OCI-LY7 (cell line): ENCODE measurements around the gene CREB5. TPM values are rescaled to one million over a fixed set of nuclear protein-coding genes. Genes with fewer than 3 reads are reported as not detected.

Experiments
- BruUV-seq: library from RNA; stranded (reverse); fragments of 400-500 nt; replicated peaks from 2 replicates; lab custom pipeline; 2021; lab: Mats Ljungman, UMichigan
- CTCF ChIA-PET: fragments of 300-600 bp; sonication (Branson Sonifier 250); formaldehyde crosslinking; loops from one replicate; lab custom pipeline; 2022; ENCODE audit warnings: antibody characterized with exemption; ENCODE audit not compliant: unreplicated experiment; lab: Charles Lee
- POLR2A ChIA-PET: fragments of 300-600 bp; sonication (Branson Sonifier 250); formaldehyde crosslinking; loops from one replicate; lab custom pipeline; 2022; ENCODE audit warnings: antibody characterized with exemption; lab: Charles Lee
- DNase-seq: peaks from one replicate; pipeline ENCODE4 v3.0.0-alpha.2; 2015; ENCODE audit warnings: low spot score
- H2AFZ ChIP-seq: fragments of 200-600 bp; sonication (generic), shearing (Covaris generic); 2 replicates; pipeline ENCODE4 v1.6.1; 2014; ENCODE audit warnings: mild to moderate bottlenecking, antibody characterized with exemption, low read length, moderate library complexity
- H3K27ac ChIP-seq: fragments of 200-600 bp; sonication (generic); 2 replicates; pipeline ENCODE4 v1.5.1; 2014; ENCODE audit warnings: mixed run types, low read depth, mild to moderate bottlenecking, moderate library complexity, low read length, inconsistent platforms; ENCODE audit not compliant: poor library complexity, severe bottlenecking
- H3K36me3 ChIP-seq: fragments of 200-600 bp; sonication (generic); 2 replicates; pipeline ENCODE4 v1.6.1; 2014; ENCODE audit warnings: mild to moderate bottlenecking, antibody characterized with exemption, low read length, moderate library complexity, mixed read lengths; ENCODE audit not compliant: insufficient read depth
- H3K4me1 ChIP-seq: fragments of 200-600 bp; sonication (generic); 2 replicates; pipeline ENCODE4 v1.5.1; 2014; ENCODE audit warnings: mild to moderate bottlenecking, low read length; ENCODE audit not compliant: insufficient read depth, poor library complexity, severe bottlenecking
- H3K4me2 ChIP-seq: fragments of 200-600 bp; sonication (generic); 2 replicates; pipeline ENCODE4 v1.6.1; 2014; ENCODE audit warnings: mild to moderate bottlenecking, low read length
- H3K4me3 ChIP-seq: fragments of 200-600 bp; sonication (generic); 2 replicates; pipeline ENCODE4 v1.5.1; 2014; ENCODE audit warnings: mild to moderate bottlenecking, low read depth, low read length; ENCODE audit not compliant: poor library complexity, severe bottlenecking
- H3K79me2 ChIP-seq: fragments of 200-600 bp; sonication (generic); 2 replicates; pipeline ENCODE4 v1.6.1; 2016; ENCODE audit warnings: low read depth, mild to moderate bottlenecking, low read length, moderate library complexity, mixed read lengths; ENCODE audit not compliant: insufficient read depth
- H3K9me2 ChIP-seq: fragments of 200-600 bp; sonication (generic); 2 replicates; pipeline ENCODE4 v1.6.1; 2016; ENCODE audit warnings: mild to moderate bottlenecking, low read length, mixed read lengths; ENCODE audit not compliant: insufficient read depth
- H3K9me3 ChIP-seq: fragments of 200-600 bp; sonication (generic); 2 replicates; pipeline ENCODE4 v1.6.1; 2014; ENCODE audit warnings: mild to moderate bottlenecking, mixed run types, low read length, mixed read lengths
- H4K20me1 ChIP-seq: fragments of 200-600 bp; sonication (generic); 2 replicates; pipeline ENCODE4 v1.6.1; 2014; ENCODE audit warnings: mild to moderate bottlenecking, antibody characterized with exemption, low read length, moderate library complexity, mixed read lengths; ENCODE audit not compliant: insufficient read depth
- CTCF ChIP-seq: fragments of 200-600 bp; sonication (generic); conservative IDR thresholded peaks from 2 replicates; pipeline ENCODE4 v1.5.1; 2014; ENCODE audit warnings: mild to moderate bottlenecking, antibody characterized with exemption, low read length, moderate library complexity, mixed read lengths
- EZH2phosphoT487 ChIP-seq: fragments of 200-600 bp; sonication (generic); IDR thresholded peaks from 2 replicates; pipeline ENCODE4 v1.6.1; 2018; ENCODE audit warnings: low read depth, borderline replicate concordance, mild to moderate bottlenecking, mixed run types, antibody characterized with exemption, low read length, moderate library complexity, mixed read lengths
- intact Hi-C: fragments of 100-400 bp; cut with micrococcal nuclease; formaldehyde crosslinking; loops from one replicate; pipeline ENCODE4 v1.10.0; 2022; ENCODE audit not compliant: unreplicated experiment
- total RNA-seq, 2 experiments: library from RNA; depleted of rRNA in 1 of 2; stranded (reverse); fragments of >200 nt in 1 of 2; shearing (Covaris generic) in 1 of 2; gene quantifications; 2 replicates each; pipeline ENCODE4 v1.2.3, GENCODE V29; 2014 to 2022

Gene CREB5
- total RNA-seq, 2 experiments from 2014 or later: 2.0 to 13.3 TPM

DNA sequence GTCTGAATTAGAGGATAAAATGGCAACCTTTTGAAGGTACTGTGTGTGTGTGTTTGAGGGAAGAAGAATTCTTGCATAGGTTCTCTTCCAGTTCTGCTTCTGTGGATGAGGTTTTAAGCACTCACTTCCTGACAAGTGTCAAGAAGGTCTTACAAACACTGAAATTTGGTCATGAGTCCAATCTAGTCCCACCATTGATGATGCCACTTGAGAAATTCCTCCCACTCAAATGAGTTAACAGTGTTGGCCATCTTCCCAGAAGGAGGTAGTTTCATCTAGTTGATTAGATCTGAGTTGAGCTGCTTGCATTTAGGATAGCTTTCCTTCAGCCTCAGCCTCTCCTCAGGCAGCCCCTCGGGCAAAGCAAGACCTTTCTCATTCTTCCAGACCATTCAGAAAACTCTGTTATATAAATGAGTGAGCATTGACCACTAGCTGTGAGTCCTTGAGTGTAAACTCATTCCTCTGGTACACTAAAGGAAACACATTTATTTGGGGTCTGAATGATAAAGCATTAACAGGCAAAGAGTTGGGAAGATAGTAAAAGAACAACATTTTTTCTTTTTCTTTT is 356.3 kb downstream of the CREB5 start:
- Histone ChIP-seq H3K27ac (no peak overlapping the region), H3K4me1 (no peaks in the 10 kb centered on the region), H2AFZ (no peak overlapping the region), H3K79me2 (no peaks in the 10 kb centered on the region), H3K4me3 (no peak overlapping the region), H3K4me2 (no peak overlapping the region), H4K20me1 (peaks cover 3% of the 10 kb centered on the region; the same call in 1 of the 2 replicates), H3K36me3 (no peaks in the 10 kb centered on the region), H3K9me2 (no peaks in the 10 kb centered on the region), H3K9me3 (no peaks in the 10 kb centered on the region)
- intact Hi-C loops: no loop called here
- no peak for TF ChIP-seq CTCF
- no peak for TF ChIP-seq EZH2phosphoT487
- no peak for DNase-seq
- ChIA-PET POLR2A (interaction anchor here (0.5 to 0.6 kb wide), 2 partner anchors 53 to 122 kb away, joined by 3 read pairs; no protein-coding TSS in a partner anchor), CTCF (no interaction called here)
- BruUV-seq: no TSS peak

- CTCF ChIA-PET: no interaction called here
- Histone ChIP-seq H3K79me2 (no peaks in the 10 kb centered on the region), H3K4me3 (no peak overlapping the region), H2AFZ (no peak overlapping the region), H4K20me1 (no peaks in the 10 kb centered on the region; the same call in 1 of the 2 replicates), H3K9me3 (no peaks in the 10 kb centered on the region), H3K36me3 (no peaks in the 10 kb centered on the region), H3K4me2 (no peak overlapping the region), H3K4me1 (no peaks in the 10 kb centered on the region), H3K27ac (no peak overlapping the region), H3K9me2 (no peaks in the 10 kb centered on the region)
- DNase-seq: no peak
- intact Hi-C loops: no loop called here
- TF ChIP-seq EZH2phosphoT487: no peak
- TF ChIP-seq CTCF: no peak
- POLR2A ChIA-PET: no interaction called here
- BruUV-seq: no TSS peak
These were observed 359.7 kb downstream of the CREB5 start for GRCh38 chr7:28771906-28772622.
